COLO668 (cell line): ENCODE data around the gene LY9.

Source experiments
- DNase-seq: peaks from one replicate; lab custom pipeline; 2025; ENCODE audit not compliant: unreplicated experiment; lab: John Stamatoyannopoulos, UW

Gene LY9, protein sequence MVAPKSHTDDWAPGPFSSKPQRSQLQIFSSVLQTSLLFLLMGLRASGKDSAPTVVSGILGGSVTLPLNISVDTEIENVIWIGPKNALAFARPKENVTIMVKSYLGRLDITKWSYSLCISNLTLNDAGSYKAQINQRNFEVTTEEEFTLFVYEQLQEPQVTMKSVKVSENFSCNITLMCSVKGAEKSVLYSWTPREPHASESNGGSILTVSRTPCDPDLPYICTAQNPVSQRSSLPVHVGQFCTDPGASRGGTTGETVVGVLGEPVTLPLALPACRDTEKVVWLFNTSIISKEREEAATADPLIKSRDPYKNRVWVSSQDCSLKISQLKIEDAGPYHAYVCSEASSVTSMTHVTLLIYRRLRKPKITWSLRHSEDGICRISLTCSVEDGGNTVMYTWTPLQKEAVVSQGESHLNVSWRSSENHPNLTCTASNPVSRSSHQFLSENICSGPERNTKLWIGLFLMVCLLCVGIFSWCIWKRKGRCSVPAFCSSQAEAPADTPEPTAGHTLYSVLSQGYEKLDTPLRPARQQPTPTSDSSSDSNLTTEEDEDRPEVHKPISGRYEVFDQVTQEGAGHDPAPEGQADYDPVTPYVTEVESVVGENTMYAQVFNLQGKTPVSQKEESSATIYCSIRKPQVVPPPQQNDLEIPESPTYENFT

DNA sequence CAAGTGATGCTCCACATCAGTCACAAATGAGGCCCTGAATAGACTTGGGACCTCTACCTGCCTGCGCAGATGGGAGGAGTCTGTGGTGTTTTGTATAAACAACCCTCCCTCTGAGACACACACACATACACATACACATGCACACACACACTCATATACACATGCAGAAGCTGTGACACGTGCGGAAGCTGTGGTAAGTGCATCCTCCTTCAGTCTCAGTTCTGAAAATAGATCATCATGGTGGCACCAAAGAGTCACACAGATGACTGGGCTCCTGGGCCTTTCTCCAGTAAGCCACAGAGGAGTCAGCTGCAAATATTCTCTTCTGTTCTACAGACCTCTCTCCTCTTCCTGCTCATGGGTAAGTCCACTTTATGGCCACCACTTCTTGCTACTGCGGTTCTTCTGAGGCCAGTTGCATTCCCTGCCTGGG, at the start of gene LY9:
Gene LY9 (plus strand): TSS at position 224 of the 433 bp plus-strand sequence. CDS start 14 bp downstream, at position 238.
- no peak for DNase-seq

DNA sequence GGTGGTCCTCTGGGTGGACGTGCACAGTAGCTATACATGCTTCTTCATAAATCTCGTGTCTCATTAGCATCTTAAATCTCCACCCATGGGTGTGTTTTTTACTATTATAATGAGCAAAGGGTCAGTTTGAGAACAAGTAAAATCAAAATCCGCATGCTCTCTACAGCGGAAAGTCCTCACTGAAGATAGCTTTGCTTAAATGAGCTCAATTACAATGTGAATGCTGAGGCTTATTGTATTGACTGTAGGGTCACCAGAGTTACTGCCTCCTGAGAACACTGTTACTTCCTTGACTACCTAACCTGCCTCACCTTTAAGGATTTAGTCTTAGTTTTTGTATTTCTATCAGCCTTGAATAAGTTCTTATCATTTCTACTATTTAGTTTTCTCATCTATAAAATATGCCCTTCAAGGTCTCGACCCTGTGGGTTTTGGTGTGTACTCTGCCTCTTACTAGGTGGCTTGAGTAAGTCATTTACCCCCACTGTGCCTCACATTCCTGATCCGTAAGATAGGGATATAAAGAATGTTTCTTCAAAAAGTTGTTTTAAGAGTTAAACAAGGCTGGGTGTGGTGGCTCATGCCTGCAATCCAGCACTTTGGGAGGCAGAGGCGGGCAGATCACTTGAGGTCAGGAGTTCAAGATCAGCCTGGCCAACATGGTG, 49.0 kb upstream of the LY9 start:
- no peak for DNase-seq

DNA sequence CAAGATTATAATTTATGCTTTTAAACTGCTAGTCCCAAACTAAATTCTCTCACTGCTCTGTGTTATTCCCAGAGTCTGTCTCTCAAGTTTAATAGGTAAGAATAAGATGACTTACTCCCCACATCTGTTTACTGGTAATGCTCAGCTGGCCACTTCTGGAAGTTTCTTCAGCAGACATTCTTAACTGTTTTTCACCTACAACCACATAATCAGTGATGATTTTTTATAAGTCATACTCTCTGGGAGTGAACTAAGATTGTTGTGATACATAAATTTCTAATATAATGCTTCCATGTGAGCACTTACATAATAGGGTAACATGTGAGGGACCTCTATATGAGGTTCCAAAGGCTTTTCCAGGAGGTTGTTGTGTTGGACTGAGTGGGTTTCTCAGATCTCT, 48.3 kb upstream of the LY9 start:
- no peak for DNase-seq

DNA sequence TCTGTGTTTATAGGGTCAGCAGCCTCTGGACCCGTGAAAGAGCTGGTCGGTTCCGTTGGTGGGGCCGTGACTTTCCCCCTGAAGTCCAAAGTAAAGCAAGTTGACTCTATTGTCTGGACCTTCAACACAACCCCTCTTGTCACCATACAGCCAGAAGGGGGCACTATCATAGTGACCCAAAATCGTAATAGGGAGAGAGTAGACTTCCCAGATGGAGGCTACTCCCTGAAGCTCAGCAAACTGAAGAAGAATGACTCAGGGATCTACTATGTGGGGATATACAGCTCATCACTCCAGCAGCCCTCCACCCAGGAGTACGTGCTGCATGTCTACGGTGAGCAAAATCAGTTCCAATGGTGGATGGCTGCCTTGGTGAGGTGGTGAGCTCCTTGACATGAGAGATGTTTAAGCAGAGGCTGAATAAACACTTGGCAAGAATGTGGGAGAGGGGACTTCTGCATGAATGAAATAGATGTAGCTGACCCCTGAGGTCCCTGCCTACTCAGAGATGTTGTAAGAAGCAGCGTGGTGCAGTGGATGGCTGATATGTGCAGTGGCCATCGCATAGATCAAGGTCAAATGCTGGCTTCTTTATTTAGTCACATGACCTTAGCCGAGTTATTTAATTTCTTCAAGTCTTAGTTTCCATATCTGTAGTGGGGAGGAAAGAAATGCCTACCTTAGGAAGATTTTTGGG, 47.6 kb upstream of the LY9 start:
- DNase-seq: no peak

DNA sequence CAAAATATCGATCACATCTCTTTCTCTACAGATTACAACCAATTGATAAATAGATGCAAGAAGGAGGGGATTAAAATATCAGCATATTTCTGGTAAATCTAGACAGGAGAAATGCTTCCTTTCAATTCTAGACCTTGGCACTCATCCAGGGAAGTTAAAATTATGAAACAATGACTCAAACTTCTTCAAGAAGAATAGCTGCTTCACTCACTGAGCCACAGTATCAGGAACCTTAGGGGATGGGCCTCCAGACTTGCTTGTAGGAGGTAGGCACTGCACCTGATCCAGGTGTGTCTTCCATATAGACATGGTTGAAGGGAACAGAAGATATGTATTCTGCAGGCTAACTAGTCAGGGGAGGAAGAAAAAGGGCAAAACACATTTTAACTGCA, 47.1 kb upstream of the LY9 start:
- no peak for DNase-seq

DNA sequence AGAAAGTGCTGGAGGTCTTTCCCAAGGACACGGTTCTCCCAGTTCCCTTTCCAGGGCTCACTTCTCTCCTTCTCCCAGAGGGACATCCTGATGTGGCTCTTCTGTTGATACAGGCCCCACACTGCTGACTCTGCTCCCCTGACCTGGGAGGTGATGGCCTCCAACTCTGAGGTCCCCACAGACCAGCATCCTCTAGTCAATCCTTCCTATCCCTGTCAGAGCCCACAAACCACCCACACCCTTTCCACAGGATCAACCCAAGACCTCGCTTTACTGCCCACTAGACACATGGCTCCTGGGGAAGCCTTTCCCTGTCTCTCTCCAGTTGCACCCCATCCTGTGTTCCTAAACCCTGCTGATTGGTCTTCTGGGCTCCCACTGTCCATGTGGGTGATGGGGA, 45.4 kb upstream of the LY9 start:
- no peak for DNase-seq

DNA sequence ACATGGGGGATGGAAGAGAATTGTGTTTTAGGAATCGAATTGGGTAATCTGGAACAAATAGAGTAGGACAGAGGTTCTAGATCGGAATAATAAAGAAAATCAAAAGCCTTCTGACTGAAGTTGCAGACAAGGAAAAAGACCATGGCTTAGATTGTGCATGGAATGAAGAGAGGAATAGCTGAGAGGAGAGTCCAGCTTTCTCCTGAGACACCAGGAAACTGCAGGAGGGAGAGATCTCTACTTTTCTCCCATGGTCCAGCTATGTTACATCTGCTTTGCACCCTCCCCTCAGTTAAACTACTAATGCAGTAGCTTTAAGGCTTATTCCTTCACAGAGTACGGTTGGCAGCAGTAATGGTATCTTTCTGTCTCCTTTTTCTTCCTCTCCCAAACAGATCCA, 43.6 kb upstream of the LY9 start:
- no peak for DNase-seq

DNA sequence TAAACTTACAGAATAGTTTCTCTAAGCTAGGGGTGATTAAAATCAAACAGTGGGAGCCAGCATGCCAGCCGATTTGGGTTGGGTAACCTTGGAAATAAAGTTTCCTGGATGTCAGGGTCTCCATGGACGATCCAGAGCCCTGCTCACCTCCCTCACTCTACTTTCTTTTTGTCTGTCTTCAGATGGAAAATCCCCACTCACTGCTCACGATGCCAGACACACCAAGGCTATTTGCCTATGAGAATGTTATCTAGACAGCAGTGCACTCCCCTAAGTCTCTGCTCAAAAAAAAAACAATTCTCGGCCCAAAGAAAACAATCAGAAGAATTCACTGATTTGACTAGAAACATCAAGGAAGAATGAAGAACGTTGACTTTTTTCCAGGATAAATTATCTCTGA, 43.0 kb upstream of the LY9 start:
- DNase-seq: no peak

DNA sequence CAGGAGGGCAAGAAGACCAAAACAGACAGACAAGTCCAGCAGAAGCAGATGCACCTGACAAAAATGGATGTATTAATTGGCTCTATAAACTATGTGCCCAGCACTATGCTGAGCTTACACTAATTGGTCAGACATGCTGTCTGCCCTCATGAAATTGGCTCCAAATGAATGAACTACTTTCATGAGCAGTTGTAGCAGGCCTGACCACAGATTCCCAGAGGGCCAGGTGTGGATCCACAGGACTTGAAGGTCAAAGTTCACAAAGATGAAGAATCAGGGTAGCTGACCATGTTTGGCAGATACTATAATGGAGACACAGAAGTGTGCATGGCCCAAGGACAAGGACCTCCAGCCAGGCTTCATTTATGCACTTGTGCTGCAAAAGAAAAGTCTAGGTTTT, 42.4 kb upstream of the LY9 start:
- DNase-seq: no peak

DNA sequence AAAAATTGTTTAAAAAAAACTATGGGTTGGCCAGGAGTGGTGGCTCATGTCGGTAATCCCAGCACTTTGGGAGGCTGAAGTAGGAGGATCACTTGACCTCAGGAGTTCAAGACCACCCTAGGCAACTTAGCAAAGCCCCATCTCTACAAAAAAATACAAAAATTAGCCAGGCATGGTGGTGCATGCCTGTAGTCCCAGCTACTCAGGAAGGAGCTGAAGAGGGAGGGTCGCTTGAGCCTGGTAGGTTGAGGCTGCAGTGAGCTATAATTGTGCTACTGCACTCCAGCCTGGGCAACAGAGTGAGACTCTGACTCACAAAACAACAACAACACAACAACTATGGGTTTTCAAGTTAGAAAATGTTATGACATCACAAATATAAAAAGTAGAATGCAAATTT, 40.5 kb upstream of the LY9 start:
- no peak for DNase-seq

DNA sequence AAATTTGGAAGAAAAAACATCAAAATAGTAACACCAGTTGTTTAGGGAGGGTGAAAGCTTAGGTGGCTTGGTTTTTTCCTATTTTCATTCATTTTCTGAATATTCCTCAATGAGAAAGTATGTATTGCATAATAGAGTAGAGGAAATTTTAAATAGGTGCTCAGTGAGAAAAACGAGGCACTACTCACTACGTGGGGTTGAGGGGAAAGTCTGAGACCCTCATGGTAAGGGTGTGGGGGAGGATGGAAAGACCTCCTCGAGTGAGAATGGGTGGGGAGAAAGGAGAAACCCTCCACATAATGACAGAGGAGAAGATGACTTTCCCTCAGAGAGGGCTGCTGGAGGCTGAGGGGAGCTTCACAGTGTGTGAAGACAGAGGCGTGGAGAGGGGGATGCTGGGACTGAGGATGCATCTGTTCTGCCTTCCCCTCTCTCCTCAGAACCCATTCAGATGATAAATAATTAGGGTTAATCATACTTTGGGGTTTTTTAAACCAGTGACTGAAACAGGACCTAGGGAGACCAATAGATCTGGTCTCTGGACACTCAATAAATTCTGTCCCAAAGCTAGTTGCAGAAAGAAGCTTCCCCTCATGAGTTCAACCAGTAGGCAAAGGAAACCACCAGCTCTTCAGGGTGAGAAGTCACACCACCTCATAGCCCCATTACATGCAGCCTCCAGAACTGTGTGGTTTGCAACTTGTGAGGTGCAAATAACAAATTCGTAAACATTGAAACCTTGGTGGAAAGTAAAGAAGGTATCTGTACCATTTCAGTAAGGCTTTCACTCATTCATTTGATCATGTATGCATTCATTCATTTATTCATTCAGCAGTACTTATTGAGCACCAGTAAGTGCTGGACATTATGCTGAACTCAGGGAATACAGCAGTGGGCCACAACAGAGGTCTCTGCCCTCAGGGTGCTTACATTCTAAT, 39.8 kb upstream of the LY9 start:
- no peak for DNase-seq

DNA sequence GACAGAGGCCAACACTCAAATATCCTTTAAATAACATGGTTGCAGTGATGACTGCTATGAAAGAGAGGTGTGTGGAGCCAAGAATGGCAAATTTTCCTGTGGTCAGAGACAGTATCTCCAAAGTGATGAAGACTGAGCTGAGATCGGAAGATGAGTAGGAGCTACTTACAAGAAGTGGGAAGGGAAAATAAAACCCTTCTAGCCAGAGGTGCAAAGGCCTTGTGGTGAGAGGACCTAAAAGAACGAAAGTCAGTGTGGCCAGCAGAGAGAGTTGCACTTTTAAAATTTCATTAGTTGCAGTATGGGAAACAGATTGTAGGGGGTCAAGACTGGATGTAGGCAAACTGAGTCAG, 39.1 kb upstream of the LY9 start:
- no peak for DNase-seq

DNA sequence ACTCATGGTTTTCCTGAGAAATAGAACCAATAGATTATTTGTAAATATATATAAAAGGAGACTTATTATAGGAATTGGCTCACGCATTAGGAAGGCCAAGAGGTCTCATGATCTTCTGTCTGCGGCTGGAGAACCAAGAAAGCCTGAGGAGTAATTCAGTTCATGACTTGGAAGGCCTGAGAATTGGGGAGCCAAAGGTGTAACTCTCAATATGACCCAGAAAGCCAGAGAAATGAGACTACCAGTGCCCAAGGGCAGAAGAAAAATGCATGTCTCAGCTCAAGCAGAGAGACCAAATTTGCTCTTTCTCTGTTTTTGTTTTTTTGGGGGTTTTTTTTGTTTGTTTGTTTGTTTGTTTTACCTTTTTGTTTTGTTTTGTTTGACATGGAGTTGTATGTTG, 37.5 kb upstream of the LY9 start:
- no peak for DNase-seq

DNA sequence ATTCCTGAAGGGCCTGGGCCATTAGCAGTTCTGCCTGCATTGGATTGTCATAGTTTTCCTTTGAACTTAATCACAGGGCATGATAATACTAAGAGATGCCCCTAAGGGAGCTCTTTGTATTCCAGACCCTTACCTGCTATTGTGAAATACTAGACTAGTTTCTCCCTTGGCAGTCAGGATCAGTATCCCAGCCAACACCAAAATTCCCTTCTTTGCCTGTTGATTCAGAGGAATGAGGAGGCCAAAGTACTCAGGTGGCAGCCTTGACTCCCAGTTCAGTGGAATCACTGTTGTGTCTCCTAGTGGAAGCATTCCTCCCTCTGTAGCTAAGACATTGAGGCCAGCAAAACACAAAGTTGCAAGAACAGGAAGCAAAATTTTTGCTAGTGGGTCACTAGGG, 36.2 kb upstream of the LY9 start:
- DNase-seq: no peak

DNA sequence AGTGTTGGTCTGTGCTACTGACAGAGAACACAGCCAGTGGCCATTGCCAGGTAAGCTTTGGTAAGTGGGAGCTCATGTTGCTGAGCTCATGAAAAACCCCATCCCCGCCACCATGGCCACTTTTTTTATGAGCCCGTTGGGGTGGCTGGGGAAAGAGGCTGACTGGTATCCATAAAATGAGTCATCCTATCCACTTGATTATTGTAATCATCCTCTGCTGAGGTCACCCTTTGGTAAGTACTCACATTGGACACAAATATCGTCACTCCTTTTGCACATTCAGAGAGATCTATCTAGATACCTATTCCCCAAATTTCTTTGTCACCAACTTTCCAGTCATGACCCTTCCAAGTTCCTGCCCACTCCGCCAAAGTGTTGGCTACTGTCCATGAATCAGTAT, 34.9 kb upstream of the LY9 start:
- DNase-seq: no peak

DNA sequence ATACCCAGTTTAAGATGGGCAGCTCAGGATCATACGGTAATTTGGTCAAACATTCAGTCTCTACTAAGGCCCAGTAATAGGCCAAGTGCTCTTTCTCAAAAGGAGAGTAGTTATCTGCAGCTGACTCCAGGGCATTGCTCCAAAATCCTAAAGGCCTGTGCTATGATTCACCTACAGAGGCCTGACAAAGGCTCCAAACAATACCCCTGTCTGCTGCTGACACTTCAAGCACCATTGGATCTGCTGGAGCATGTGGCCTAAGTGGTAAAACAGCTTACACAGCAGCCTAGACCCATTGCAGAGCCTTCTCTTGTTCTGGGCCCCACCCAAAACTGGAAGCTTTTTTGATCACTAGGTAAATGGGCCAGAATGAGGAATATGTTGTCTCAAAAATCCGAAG, 34.1 kb upstream of the LY9 start:
- no peak for DNase-seq

DNA sequence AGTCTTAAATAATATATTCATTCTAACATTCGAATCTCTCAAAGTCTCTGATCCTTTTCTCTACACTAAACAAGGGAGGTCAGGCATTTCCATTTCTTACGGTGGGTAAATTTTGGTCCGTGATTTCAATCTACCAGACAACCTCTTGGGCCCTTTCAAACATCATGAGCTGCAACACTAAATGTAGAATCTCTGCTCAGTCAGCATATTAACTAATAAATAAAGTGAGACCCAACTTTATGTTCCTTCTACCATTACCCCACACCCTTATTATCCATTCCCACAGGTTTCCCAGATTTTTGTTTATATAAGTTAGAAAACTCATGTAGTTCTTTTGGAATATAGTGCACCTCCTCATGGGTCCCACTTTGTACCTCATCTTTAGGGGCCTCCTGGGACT, 32.0 kb upstream of the LY9 start:
- no peak for DNase-seq

DNA sequence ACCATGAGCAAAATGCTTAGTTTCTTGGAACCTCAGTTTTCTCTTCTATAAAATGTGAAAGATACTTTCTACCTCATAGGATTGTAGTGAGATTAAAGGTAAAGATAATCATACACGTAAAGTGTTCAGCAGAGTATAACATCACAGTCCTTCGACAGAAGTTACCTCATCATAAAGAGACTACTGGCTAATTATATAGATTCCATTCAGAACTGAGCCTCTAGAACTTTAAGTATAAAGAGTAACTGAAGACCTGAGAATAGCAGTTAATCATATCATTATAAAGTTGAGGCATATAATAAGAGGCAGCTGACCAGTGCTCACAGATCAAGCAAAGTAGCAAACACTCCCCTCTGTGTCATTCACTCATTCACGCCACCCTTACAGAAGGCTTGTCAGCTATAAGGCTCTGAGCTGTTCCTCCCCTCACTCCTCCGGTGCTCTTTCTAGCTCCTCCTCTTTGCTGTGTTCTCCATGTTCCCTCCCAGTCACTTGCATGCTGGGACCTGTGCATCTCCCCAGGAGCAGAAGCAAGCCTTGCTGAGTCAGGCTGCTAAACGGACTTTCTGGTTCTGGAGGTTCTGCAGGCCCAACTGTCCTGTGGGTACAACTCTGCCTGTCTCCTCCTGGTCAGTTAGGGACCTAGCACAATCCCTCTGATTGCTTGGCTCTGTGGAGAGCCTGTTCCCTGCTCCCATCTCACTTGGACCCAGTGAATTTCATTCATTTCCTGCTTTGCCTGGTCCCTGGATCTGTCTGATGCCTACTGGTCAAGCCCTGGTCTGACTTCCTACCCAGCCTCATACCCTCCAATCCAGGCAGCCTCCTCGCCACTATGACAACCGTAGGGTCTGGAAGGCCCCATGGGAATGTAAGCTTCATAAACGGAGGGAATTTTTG, 28.3 kb upstream of the LY9 start:
- no peak for DNase-seq

DNA sequence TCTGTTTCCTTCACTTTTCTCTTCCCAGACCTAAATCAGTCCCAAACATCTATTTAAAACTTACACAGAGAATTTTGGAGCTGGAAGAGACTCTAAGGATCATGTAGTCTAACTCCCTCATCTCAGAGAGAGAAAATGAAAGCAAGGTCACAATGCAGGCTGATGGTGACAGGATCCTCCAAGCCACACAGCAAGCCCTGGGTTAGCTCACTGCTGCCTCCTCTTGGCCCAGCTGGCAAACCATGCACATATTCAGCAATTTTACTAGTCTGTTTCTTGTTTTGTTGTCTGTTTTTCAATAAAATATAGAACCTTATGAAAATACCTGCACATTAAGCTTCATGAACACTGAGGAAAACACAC, 27.7 kb upstream of the LY9 start:
- no peak for DNase-seq

DNA sequence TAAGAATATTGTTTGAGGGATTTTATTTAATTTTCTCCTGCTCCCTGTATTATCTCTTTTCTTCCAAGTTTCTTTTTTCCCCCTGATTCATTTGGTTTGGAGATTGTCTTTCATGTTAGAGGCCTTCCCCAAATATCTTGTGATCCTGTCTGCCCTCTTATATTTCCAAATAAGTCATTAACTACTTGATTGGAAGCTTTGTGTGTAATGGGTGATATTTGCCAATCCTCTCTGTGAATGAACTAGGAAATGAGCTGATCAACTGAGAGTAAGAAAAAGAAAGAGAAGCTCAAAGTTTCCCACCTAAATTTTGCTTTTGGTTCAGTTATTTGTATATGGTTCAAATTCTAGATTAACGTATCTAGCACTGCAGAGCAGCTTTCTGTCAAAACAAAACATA, 23.6 kb upstream of the LY9 start:
- DNase-seq: no peak
